ENCODE results near the gene CDH10. TPM values are rescaled to one million over a fixed set of nuclear protein-coding genes. Genes with fewer than 3 reads are reported as not detected.

The CDH10 gene
- total and polyA plus RNA-seq, 2 of the 13 experiments (the other 11 are each of a cell fraction or from before 2014, with no cell fraction given): 0.01 to 0.04 TPM

- no peaks in the 10 kb centered on the region for H3K36me3 ChIP-seq (replicated peaks in 1 of 2; ENCODE audit: control insufficient read depth in 1 of 2, insufficient read depth in 2 of 2, low read length in 2 of 2)
- no peaks in the 10 kb centered on the region for H4K20me1 ChIP-seq (ENCODE audit: insufficient read depth, low read length)
- H2AFZ ChIP-seq (ENCODE audit: low read length): no peak overlapping the region
- no peak overlapping the region for H3K4me2 ChIP-seq (ENCODE audit: low read depth, low read length)
- TF ChIP-seq ZNF687 (CRISPR knock-in tag; IDR thresholded peaks at IDR 0.05): no peak
- no peak for TF ChIP-seq HDAC6 (IDR thresholded peaks at IDR 0.05; ENCODE audit: low read depth, low read length)
- TF ChIP-seq ZNF850 (CRISPR knock-in tag; conservative IDR thresholded peaks at IDR 0.05): no peak
- TF ChIP-seq, protein P1, sequence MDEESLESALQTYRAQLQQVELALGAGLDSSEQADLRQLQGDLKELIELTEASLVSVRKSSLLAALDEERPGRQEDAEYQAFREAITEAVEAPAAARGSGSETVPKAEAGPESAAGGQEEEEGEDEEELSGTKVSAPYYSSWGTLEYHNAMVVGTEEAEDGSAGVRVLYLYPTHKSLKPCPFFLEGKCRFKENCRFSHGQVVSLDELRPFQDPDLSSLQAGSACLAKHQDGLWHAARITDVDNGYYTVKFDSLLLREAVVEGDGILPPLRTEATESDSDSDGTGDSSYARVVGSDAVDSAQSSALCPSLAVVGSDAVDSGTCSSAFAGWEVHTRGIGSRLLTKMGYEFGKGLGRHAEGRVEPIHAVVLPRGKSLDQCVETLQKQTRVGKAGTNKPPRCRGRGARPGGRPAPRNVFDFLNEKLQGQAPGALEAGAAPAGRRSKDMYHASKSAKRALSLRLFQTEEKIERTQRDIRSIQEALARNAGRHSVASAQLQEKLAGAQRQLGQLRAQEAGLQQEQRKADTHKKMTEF (CRISPR knock-in tag; IDR thresholded peaks at IDR 0.05): no peak
- TF ChIP-seq HCFC1 (IDR thresholded peaks at IDR 0.05; ENCODE audit: low read depth, low read length): no peak
- no peak for TF ChIP-seq ZNF577 (CRISPR knock-in tag; IDR thresholded peaks at IDR 0.05; ENCODE audit: borderline replicate concordance, low read depth)
- no peak for TF ChIP-seq ZNF256 (CRISPR knock-in tag; conservative IDR thresholded peaks at IDR 0.05)
- TF ChIP-seq, protein P2, sequence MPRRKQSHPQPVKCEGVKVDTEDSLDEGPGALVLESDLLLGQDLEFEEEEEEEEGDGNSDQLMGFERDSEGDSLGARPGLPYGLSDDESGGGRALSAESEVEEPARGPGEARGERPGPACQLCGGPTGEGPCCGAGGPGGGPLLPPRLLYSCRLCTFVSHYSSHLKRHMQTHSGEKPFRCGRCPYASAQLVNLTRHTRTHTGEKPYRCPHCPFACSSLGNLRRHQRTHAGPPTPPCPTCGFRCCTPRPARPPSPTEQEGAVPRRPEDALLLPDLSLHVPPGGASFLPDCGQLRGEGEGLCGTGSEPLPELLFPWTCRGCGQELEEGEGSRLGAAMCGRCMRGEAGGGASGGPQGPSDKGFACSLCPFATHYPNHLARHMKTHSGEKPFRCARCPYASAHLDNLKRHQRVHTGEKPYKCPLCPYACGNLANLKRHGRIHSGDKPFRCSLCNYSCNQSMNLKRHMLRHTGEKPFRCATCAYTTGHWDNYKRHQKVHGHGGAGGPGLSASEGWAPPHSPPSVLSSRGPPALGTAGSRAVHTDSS (CRISPR knock-in tag; conservative IDR thresholded peaks at IDR 0.05): no peak
- TF ChIP-seq SMYD3 (CRISPR knock-in tag; IDR thresholded peaks at IDR 0.05): no peak
- TF ChIP-seq MED1 (CRISPR knock-in tag; IDR thresholded peaks at IDR 0.05): no peak
- no peaks in the 10 kb centered on the region for H3K27me3 ChIP-seq (ENCODE audit: control insufficient read depth in 1 of 2, insufficient read depth in 2 of 2, low read length in 2 of 2)
- CTCF ChIA-PET (ENCODE audit: low intra/inter-chr PET ratio, low total read pairs): no interaction called here
- intact Hi-C loops (cut with micrococcal nuclease; ENCODE audit: unreplicated experiment): no loop called here
- H3K9me3 ChIP-seq (ENCODE audit: low read length): no peaks in the 10 kb centered on the region
- FAIRE-seq: no peak
- ATAC-seq: no peak
- DNase-seq (ENCODE audit: low spot score): no peak
- no peak overlapping the region for H3K27ac ChIP-seq (ENCODE audit: extremely low read length, insufficient read depth, low read length)
- no peak overlapping the region for H3K9ac ChIP-seq (ENCODE audit: insufficient read depth, low read depth, low read length)
- 0% methylated on average over 2 of the region's 2 CpGs for WGBS (ENCODE audit: low lambda C conversion rate)
- POLR2A ChIA-PET: no interaction called here
- BruUV-seq (replicated peaks): no TSS peak
- no peaks in the 10 kb centered on the region for H3K79me2 ChIP-seq (ENCODE audit: insufficient read depth, low read length)
- H3K4me3 ChIP-seq (replicated peaks in 1 of 3; ENCODE audit: insufficient read depth in 1 of 3, low read depth in 2 of 3, low read length in 3 of 3): no peak overlapping the region
- H3K4me1 ChIP-seq (ENCODE audit: insufficient read depth, low read length): no peaks in the 10 kb centered on the region
- in situ Hi-C loops (cut with HindIII; ENCODE audit: extremely low pct_ligation_motif_present, low pct_unique_long_range_greater_than_20kb): no loop called here
These were observed 97.6 kb downstream of the CDH10 start for GRCh38 chr5:24547132-24547531.

Data from HepG2 (cell line).